HG03039 (cell line): ENCODE results near the gene CAMK2B.

Experiments used
- ATAC-seq: cut with Tn5 transposase; IDR thresholded peaks from one replicate; pipeline ENCODE4 v1.9.1; 2021; ENCODE audit warnings: mild to moderate bottlenecking, moderate library complexity; ENCODE audit not compliant: unreplicated experiment

CAMK2B gene

DNA sequence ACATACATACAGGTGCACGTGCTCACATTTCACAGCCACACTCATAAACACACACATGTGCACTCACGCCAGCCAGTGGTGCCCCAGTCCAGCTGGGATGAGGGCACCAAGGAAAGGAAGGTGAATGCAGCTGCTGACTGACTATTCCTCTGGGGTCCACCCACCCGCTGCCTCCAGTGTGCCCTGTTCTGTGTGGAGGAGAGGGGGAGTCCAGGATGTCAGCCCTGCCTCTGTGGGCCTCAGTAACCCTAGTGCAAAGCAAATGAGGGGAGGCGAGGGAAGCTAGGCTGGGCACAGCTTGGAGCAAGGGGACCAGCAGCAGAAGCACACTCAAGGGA is 67.0 kb downstream of the CAMK2B start:
- peak; percentile 3 for ATAC-seq

DNA sequence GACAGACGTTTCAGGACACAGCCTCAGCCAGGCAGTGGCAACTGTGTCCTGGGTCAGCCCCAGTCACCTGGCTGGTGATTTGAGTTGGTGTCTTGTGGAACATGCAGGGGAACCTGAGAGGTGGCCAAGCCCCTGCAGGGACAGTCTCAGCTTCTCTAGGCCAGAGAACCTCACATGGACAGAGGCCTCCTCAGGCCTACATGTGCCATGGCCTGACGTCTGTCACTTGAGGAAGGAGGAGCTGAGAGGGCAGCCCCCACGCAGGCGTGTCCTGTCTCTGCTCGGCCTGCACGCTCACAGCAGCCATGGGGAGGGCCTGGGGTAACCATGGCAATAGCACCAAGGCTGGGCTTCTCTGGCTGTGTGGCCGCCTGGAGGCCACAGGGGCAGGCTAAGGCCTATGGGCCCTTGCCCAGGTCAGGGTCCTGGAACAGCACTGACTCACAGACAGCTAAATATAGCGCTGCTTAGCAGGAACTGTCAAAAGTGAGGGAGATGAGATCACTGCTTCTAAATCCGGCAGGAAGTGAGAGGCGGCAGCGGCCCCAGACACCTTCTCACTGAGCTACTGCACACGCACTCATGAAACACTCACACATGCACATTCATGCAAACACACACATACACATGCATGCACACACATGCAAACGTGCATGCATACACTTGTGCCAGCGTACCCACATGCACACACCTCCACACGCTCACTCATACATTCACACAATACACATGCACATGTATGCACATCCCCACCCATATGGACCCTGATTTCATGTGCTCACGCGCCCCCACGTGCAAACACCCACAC is 67.6 kb downstream of the CAMK2B start:
- peak; percentile 83 for ATAC-seq

DNA sequence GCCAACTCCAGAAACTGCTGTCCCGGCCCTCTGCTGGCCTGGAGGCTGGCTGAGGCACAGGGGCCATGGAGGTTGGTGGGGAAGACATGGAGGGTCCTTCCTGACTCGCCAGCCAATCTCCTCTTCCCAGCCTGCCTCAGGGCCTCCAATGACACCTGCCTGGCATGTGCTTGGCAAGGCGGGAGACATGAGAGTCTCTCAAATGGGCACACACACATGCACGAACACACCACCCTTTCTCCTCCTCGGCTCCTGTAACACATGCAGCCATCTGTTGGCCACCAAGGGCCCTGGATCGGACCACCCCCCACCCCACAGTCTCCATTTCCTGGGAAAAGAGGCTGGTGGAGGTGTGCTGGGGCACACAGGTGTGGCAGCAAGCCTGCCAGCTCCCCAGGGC is 68.2 kb downstream of the CAMK2B start:
- ATAC-seq, result no peak

DNA sequence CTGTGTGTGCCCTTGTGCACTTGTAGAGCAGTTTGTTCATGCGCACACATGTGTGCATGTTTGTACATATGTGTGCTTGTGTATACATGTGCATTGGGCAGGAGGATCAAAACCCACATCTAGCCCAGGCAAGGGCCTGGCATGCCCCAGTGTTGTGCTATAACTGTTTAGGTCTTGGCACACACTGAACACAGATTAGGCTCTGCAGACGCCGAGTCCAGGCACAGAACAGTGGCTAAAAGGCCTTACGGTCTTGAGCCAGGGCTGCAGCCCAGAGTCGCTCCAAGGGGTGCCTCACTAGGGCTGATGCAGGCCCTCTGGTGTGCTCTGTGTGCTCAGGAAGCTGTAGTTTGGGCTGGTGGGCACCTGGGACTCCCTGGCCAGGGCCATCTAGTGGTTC is 68.9 kb downstream of the CAMK2B start:
- no peak for ATAC-seq

DNA sequence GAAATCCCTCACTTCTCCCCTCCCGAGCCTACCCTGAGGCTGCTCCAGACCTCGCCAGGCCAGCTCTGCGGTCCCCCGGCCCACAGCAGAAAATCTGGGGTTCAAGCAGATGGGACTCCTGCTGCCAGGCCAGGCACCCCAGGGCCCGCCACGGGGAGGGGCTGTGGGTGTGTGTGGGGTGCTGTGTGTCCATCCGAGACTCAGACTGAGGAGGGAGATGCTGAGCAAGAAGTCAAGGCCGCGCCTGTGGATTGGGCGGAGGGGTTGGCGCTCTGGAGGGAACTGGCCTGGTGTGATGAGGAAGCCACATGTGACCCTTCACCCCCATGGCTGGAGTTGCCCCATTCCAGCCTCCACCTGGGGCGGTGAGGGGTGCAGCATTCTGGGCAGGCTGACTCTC is 73.5 kb downstream of the CAMK2B start:
- ATAC-seq, result no peak

DNA sequence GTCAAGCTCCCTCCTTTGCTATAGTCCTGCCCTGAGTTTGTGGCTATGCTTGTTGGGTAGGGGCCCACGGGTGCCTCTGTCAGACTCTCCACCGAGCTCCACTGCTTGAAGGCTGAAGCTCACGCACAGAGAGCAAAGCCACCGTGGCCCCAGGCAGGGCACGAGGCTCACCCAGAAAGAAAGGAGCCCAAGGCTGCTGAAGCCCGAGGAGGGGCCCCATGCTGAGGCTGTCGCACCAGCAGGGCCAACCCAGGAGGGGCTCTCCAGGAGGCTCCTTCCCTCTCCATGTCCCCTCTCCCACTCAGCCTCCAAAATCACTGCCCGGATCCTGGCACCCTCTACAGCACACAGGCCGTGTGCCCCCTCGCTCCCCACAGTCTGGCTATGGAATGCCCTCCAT is 74.1 kb downstream of the CAMK2B start:
- ATAC-seq, result no peak

DNA sequence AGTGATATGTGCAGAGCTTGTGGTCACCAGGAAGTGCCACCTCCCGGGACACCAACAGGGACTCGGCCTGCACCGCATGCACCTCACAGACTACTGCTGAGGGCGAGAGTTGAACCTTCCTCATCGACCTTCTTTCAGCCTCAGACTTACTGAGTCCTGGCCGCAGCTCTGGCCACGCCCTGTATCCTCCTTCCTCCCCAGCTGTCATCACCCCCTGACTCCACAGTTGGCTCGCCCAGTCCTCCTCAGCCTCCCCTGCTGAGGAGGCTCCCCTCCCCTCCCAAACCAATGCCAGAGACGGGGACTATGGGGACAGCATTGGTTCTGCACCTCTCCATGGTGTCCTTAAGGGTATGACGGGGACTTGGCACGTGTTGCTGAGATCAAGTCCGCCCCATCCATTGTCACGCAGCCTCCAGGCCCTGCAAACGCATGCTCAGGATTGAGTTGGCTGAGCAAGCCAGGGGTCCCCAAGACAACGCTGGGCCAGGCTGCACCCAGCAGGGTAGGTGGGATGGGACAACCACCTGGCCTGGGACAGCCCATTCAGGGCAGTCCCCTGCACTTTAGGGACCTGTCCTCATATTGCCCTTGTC is 75.7 kb downstream of the CAMK2B start:
- no peak for ATAC-seq

DNA sequence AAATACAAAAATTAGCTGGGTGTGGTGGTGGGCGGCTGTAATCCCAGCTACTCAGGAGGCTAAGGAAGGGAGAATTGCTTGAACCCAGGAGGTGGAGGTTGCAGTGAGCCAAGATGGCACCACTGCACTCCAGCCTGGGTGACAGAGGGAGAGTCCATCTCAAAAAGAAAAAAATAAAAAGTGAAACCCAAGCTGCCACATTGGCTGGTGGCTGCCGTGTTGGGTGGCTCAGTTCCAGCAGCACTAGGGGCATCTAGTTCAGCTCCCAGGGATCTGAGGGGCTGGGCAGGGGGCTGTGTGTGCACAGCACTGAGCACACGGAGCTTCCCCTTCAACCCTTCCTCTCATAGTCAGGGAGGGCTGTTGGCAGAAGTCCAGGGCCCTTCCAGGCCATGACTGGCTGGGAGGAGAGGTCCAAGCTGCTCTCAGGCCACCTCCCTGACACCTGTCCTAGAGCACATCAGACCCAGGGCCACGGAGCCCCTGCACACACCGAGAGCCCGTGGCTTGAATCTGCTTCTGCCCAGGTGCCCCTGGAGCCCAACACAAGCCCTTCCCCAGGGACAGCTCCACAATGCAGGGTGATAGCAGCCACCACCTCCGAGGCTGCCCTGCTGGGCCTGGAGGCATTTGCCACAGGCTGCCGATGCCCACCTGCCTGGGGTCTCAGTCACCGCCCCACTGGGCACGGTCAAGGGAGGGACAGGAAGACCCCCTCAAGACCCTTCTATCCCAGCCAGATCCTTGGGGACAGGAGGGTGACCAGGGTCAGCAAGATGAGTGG is 77.3 kb downstream of the CAMK2B start:
- ATAC-seq, result no peak

DNA sequence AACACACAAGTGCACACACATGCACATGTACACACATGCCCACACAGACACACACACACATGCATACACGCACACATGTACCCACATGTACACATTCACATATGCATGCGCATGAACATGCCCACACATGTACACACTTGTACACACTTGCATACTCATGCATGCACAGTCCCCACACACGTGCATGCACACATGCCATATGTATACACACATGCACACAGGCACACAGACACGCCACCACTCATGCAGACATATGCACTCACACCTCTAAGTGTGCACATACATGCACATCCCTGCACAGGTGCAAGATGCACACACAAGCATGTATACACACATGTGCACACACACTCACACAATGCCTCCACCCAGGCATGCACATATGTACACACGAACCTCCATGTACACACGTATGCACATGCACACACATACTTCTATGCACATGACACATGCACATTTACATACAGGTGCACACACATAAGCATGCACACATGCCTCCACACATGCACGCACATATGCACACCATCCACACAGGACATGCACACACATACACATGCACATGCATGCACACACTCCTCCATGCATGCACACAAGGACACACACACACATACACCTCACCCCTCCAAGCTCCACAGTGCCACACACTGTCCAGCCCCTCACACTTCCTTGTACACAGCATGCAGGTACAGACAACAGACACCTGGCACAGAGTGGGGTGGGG is 78.8 kb downstream of the CAMK2B start:
- ATAC-seq, result no peak

DNA sequence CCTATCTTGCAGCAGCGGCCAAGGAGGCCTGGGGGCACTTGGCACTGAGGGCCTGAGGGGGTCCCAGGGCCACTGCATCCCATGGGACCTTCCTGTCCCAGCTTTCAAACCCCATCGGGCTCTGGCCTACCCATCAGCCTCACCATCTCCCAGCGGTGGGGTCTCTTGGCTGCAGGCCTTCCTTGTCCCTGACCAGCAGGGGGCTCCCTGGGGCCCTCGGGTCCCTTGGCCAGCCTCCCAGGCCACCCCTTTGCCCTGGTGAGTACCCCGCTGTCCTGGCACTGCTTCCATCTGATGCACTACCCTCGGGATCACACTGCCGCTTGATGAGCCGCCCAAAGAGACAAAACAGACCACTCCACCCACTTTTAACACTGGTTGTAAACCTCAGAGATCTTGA is 81.1 kb downstream of the CAMK2B start:
- ATAC-seq, result no peak

DNA sequence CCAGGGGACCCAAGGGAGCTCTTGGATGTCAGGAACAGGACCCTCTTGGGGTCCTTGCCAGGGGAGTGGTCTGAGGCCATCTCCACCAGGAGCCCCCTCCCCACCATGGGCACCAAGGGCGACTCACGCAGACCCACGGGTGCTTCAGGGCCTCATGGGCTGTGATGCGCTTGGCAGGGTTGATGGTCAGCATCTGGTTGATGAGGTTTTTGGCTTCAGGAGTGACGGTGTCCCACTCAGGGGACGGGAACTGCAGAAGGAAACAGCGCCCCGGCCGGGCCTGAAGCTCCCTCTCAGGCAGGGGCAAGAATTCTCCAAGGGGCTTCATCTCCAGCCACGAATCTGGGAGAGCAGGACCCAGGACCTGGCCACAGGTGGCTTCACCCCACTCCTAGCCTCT is 83.3 kb downstream of the CAMK2B start:
- no peak for ATAC-seq

DNA sequence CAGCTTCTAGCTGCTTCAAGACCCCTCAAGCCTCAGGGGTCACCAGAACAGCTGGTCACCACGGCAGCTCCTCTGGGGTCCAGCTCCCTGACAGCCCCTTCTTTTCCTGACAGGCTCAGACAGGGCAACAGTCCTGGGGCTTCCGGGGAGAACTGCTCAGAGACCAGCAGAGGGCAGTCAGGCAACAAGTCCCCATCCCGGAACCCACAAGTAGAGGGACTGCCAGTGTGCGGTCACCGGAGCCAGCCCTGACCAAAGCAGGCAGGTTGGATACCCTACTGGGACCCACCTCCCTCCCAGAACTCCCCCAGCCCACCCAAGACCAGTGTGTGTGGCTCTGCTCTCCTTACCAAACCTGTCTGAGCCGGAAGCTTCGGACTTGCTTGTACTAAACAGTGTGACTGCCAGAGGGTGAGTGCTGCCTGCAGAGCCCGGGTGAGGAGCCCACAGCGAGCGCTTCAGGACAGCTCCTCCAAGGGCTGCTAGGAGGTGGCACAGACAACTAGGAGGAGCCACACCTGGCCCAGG is 84.3 kb downstream of the CAMK2B start:
- no peak for ATAC-seq

DNA sequence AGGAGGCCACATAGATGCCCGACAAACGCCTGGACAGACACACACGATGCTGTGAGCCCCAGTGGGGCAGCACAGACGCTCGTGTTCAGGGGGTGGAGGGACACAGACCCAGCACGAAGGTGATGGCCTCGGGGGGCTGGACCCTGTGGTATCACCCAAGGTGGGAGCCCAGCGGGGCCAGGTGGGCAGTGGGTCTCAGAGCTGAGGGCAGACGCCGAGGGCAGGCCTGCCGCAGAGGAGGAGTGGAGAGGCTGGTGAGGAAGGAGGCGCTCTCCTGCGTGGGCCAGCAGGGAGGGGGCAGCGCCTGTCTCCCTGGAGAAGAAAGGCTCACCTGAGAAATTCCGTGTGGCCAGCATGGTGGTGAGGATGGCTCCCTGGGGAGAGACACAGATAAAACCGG is 85.0 kb downstream of the CAMK2B start:
- ATAC-seq, result no peak

DNA sequence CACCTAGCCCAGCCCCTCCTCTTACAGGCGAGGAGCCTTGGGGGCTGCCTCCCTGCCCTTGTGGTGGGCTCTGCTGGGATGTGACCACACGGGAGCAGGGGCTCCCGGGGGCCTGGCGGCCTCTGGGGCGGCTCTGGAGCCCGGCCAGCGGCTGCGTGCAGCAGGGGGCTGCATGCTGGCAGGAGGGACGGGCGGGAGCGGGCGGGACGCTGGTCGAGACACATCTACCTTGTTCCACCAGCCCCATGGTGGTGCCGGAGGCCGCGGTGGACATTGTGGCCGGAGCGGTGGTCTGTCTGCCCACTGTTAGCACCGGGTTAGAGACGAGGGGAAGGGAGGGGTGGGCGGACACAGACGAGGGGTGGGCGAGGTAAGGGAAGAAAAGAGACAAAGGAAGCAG is 86.0 kb downstream of the CAMK2B start:
- ATAC-seq, result no peak

DNA sequence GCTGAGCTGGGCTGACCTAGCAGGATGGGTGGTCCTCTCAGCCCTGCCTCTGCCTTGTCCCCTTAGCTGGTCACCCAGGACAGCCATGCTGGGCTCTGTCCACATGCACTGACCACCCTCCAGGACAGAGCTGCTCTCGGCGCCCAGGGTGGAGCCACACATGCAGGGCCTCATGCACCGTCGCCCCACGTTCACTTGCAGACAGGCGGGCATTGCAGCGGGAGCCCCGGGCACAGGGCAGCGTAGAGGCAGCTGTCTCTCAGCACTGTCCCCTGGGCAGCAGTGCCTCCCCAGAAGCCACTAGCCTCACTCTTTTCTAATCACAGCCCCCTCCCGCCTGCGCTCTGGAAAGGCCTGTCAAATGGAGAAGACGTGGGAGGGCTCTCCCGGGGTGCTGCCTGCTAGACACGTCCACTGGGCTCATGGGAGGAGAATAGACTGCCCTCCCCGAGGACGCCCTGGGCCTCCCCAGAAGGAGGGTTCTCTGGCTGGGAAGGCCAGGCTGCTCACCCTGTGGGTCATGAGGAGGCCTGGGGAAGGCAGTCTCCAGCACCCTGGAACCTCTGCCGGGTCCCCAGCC is 87.2 kb downstream of the CAMK2B start:
- ATAC-seq, result no peak

DNA sequence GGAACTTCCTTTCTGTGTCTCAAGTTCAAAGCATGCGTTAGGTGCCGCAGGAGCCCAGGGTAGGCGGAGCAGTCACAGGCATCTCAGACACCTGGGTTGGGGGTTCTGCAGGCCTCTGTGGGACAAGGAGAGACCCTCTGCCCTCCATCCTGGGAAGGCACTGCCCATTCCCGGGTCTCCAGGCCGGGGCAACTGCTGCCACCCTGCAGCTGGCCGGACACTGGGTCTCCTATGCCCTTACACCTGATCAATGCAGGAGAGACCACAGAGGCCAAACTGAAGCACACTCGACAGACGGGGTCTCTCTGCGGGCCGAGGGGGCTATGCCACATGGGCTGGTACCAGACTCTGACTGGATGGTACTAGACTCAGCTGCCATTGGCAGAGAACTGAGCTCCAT is 87.7 kb downstream of the CAMK2B start:
- no peak for ATAC-seq

DNA sequence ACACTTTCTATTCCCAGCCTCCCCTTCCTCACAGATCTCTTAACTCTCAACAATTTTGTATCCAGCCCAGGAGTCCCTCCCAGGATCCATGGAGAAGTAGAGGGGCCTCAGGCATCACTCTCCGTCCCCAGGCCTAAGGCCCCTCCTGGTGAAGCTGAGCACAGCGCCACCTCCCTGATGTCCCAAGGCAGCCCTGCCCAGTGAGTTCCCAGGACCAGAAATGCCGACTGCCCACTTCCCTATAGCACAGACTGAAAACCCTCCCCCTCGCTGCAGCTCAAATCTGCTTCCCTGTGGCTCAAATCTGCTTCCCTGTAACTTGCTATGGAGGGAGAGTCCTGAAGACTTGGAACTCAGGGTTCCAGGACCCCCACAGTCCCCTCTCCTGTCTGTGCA is 89.1 kb downstream of the CAMK2B start:
- ATAC-seq, result no peak

DNA sequence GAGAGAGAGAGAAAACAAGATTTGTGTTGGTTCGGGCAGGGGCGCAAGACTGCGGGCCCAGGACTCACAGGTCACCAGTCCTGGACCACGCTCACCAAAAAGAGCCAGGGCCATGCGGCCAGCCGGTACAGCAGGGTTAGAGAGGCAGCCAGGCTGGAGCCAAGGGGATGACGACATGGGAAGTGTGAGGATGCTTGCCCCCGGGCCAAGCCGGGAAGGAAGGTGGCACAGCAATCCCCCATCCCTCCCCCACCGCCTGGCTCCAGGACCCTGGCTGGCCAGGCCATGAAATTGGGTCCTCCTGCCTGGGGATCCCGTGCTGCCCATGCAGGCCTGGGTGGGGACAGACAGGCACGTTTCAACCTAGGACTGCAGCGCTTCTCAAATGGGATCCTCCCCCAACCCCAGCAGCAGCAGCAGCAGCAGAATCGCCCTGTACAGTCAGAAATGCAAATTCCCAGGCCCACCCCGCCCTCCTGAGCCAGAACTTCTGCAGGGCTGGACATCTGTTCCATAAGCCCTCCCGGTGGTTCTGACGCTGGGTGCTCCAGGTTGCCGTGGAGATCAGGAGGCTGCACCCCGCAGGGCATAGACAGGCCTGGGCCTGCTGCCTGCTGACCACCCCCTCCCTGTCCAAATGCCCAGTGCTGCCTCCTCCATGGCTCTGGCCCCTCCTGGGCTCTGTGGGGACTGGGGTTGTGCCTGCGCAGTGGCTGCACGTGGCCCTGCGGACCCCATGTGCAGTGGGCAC is 89.6 kb downstream of the CAMK2B start:
- no peak for ATAC-seq

DNA sequence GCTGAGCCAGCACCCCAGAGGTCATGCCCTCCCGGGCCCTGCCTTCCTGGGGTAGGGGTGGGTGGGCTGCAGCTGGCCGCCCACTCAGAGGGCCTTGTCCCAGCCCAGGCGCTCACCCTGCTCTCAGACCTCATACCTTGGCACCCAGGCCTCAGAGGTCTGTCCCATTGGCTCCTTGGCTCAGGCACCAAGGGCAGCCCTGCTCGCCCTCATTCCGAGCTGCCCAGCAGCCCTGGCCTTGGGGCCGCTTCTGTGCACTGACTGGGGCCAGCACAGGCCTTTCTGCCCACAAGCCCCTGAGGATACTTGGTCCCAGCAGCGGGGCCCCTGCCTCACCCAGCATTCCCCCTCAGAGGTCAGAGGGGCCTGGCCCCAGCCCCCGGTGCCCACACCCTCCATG is 90.3 kb downstream of the CAMK2B start:
- no peak for ATAC-seq
